GM19372 (cell line): ENCODE measurements around the gene NCAPG2.

Experiments
- ATAC-seq: cut with Tn5 transposase; IDR thresholded peaks from one replicate; pipeline ENCODE4 v1.9.1; 2021; ENCODE audit warnings: mild to moderate bottlenecking, low read depth, moderate library complexity; ENCODE audit not compliant: unreplicated experiment

Gene NCAPG2

GRCh38 chr7:158583810-158584209 lies 120.8 kb downstream of the NCAPG2 start:
- no peak for ATAC-seq

- no peak for ATAC-seq
Observed at GRCh38 chr7:158583143-158583542, 121.5 kb downstream of the NCAPG2 start.

- no peak for ATAC-seq
Observed at GRCh38 chr7:158582089-158582456, 122.5 kb downstream of the NCAPG2 start.

- no peak for ATAC-seq
Observed at GRCh38 chr7:158581440-158582088, 123.0 kb downstream of the NCAPG2 start.
